ENCODE results near the gene RPL29. TPM values are rescaled to one million over a fixed set of nuclear protein-coding genes. Genes with fewer than 3 reads are reported as not detected.

RPL29 gene
- total and polyA plus RNA-seq, 2 of the 4 experiments (the other 2 are of a cell fraction) = 2,081 to 2,126 TPM

- CTCF ChIA-PET = interaction anchor here (1.2 to 3.2 kb wide), 2 partner anchors 46 to 116 kb away, joined by 3 to 28 read pairs; no protein-coding TSS in a partner anchor
- 0 out of 2 replicates have a peak overlapping the region, but pooled peaks have one; percentile 34 for H3K4ac ChIP-seq (ENCODE audit: low read depth, low read length)
- no peaks in the 10 kb centered on the region for H3K27me3 ChIP-seq (ENCODE audit: control insufficient read depth, insufficient read depth, low read length)
- no peak overlapping the region for H3K9ac ChIP-seq (ENCODE audit: low read depth, low read length)
- H2BK20ac ChIP-seq (ENCODE audit: low read depth, low read length) = peak overlapping the region; percentile 6; the same call in 1 of the 2 replicates
- no peaks in the 10 kb centered on the region for H3K9me1 ChIP-seq (ENCODE audit: insufficient read depth, low read length)
- TF ChIP-seq POLR2A (IDR thresholded peaks at IDR 0.05; ENCODE audit: low read depth, low read length) = no peak
- no peak for TF ChIP-seq SMC3 (IDR thresholded peaks at IDR 0.05; ENCODE audit: low read depth, low read length)
- TF ChIP-seq CEBPB (IDR thresholded peaks at IDR 0.05; ENCODE audit: low read depth, low read length) = no peak
- TF ChIP-seq, protein P1, sequence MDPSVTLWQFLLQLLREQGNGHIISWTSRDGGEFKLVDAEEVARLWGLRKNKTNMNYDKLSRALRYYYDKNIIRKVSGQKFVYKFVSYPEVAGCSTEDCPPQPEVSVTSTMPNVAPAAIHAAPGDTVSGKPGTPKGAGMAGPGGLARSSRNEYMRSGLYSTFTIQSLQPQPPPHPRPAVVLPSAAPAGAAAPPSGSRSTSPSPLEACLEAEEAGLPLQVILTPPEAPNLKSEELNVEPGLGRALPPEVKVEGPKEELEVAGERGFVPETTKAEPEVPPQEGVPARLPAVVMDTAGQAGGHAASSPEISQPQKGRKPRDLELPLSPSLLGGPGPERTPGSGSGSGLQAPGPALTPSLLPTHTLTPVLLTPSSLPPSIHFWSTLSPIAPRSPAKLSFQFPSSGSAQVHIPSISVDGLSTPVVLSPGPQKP (IDR thresholded peaks at IDR 0.05; ENCODE audit: borderline replicate concordance, low read depth, low read length) = no peak
- no peak for TF ChIP-seq FOS (IDR thresholded peaks at IDR 0.05; ENCODE audit: low read depth, low read length)
- TF ChIP-seq, protein P2, sequence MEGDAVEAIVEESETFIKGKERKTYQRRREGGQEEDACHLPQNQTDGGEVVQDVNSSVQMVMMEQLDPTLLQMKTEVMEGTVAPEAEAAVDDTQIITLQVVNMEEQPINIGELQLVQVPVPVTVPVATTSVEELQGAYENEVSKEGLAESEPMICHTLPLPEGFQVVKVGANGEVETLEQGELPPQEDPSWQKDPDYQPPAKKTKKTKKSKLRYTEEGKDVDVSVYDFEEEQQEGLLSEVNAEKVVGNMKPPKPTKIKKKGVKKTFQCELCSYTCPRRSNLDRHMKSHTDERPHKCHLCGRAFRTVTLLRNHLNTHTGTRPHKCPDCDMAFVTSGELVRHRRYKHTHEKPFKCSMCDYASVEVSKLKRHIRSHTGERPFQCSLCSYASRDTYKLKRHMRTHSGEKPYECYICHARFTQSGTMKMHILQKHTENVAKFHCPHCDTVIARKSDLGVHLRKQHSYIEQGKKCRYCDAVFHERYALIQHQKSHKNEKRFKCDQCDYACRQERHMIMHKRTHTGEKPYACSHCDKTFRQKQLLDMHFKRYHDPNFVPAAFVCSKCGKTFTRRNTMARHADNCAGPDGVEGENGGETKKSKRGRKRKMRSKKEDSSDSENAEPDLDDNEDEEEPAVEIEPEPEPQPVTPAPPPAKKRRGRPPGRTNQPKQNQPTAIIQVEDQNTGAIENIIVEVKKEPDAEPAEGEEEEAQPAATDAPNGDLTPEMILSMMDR (conservative IDR thresholded peaks at IDR 0.05; ENCODE audit: low read depth, low read length) = no peak
- TF ChIP-seq USF2 (IDR thresholded peaks at IDR 0.05; ENCODE audit: low read depth, low read length) = no peak
- no peak for TF ChIP-seq RCOR1 (IDR thresholded peaks at IDR 0.05; ENCODE audit: insufficient replicate concordance, low read length)
- no peak for TF ChIP-seq MAFK (IDR thresholded peaks at IDR 0.05; ENCODE audit: low read depth, low read length)
- TF ChIP-seq MAZ (IDR thresholded peaks at IDR 0.05; ENCODE audit: borderline replicate concordance, low read depth, low read length) = no peak
- no peak for TF ChIP-seq RFX5 (IDR thresholded peaks at IDR 0.05; ENCODE audit: low read depth, low read length)
- no peak for TF ChIP-seq CHD1 (IDR thresholded peaks at IDR 0.05; ENCODE audit: low read depth, low read length)
- no peak overlapping the region for H3K18ac ChIP-seq (ENCODE audit: low read depth, low read length)
- intact Hi-C loops (cut with micrococcal nuclease) = no loop called here
- H4K20me1 ChIP-seq (ENCODE audit: insufficient read depth, low read length) = no peaks in the 10 kb centered on the region
- no peaks in the 10 kb centered on the region for H3K79me1 ChIP-seq (ENCODE audit: low read depth in 1 of 2, low read length in 2 of 2)
- no TSS peak for BruUV-seq (replicated peaks)
- peaks cover 11% of the 10 kb centered on the region for H3K4me1 ChIP-seq (ENCODE audit: control insufficient read depth, insufficient read depth, low read length)
- dilution Hi-C loops (cut with HindIII; ENCODE audit: low sequenced_read_pairs, unreplicated experiment) = no loop called here
- H3K4me2 ChIP-seq (ENCODE audit: low read depth, low read length) = no peak overlapping the region; the same call in 1 of the 2 replicates
- H2AFZ ChIP-seq (replicated peaks; ENCODE audit: low read length, poor library complexity) = peak overlapping the region; percentile 91
- H2BK120ac ChIP-seq (ENCODE audit: low read depth, low read length) = peak overlapping the region; percentile 0; the same call in 1 of the 2 replicates
- no peak overlapping the region for H2AK9ac ChIP-seq (replicated peaks; ENCODE audit: low read depth, low read length, poor library complexity)
- H3K27ac ChIP-seq (ENCODE audit: insufficient read depth, low read length) = no peak overlapping the region
- 0 out of 2 replicates have a peak overlapping the region, but pooled peaks have one; percentile 7 for H4K5ac ChIP-seq (ENCODE audit: low read depth, low read length)
- H2BK15ac ChIP-seq (ENCODE audit: low read depth, low read length) = no peak overlapping the region
- no peak overlapping the region for H3K23ac ChIP-seq (ENCODE audit: low read depth, low read length)
- 0 out of 2 replicates have a peak overlapping the region, but pooled peaks have one; percentile 27 for H4K91ac ChIP-seq (ENCODE audit: insufficient read depth, low read depth, low read length)
- 49% methylated on average over 4 of the region's 8 CpGs; no CpG with 5 or more reads in 1 of the 2 experiments for WGBS, 2 experiments (ENCODE audit: extremely low coverage in 2 of 2, insufficient read length in 1 of 2)
- no peaks in the 10 kb centered on the region for H3K9me3 ChIP-seq (ENCODE audit: control insufficient read depth, insufficient read depth, low read length)
- in situ Hi-C loops (cut with MboI; ENCODE audit: low sequenced_read_pairs) = no loop called here
- no peak overlapping the region for H3K56ac ChIP-seq (ENCODE audit: extremely low read depth, insufficient read depth, low read length)
- DNase-seq (no peak), ATAC-seq (ENCODE audit: low read depth) (peak; percentile 3; the same call in 1 of the 2 replicates)
- H3K14ac ChIP-seq (replicated peaks; ENCODE audit: low read depth, low read length) = no peak overlapping the region
- H4K8ac ChIP-seq (ENCODE audit: low read depth in 2 of 2, low read length in 2 of 2) = peak overlapping the region in 1 of 2 experiments; percentile 94; a peak in 2 of 4 replicates
- H3K36me3 ChIP-seq (ENCODE audit: control insufficient read depth, insufficient read depth, low read length) = no peaks in the 10 kb centered on the region
- POLR2A ChIA-PET (ENCODE audit: unreplicated experiment) = no interaction called here
- H3K4me3 ChIP-seq (ENCODE audit: insufficient read depth, low read depth, low read length) = no peak overlapping the region
- no peak overlapping the region for H2BK5ac ChIP-seq (ENCODE audit: low read depth, low read length, poor library complexity, severe bottlenecking)
- peak overlapping the region; percentile 51; the same call in 1 of the 2 replicates for H2AK5ac ChIP-seq (ENCODE audit: low read depth, low read length)
Measured at GRCh38 chr3:52006017-52006819, 10.5 kb upstream of the RPL29 start.

Data from IMR-90 (cell line).